GM19372 (cell line): ENCODE measurements around the gene MAST4.

ENCODE experiments used
- ATAC-seq: cut with Tn5 transposase; IDR thresholded peaks from one replicate; pipeline ENCODE4 v1.9.1; 2021; ENCODE audit warnings: mild to moderate bottlenecking, low read depth, moderate library complexity; ENCODE audit not compliant: unreplicated experiment

The MAST4 gene

DNA sequence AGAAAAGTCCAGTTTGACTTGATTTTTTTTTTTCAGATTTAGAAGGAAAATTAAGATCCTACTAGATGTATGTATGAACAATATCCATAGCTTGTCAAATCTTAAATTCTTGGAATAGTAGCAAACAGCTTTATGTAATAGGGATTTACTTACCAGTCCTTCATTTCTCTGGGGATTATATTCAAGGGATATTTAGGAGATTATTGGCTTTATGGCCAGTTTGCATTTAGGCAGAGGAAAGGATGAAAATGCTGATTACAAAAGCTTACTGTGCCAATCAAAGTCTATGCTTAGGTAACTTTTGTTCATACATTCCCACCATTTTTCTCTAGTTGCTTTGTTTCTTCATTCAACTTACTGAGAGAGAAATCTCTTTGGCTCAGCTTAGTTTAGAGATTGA lies 47.9 kb downstream of the MAST4 start:
- ATAC-seq = no peak

DNA sequence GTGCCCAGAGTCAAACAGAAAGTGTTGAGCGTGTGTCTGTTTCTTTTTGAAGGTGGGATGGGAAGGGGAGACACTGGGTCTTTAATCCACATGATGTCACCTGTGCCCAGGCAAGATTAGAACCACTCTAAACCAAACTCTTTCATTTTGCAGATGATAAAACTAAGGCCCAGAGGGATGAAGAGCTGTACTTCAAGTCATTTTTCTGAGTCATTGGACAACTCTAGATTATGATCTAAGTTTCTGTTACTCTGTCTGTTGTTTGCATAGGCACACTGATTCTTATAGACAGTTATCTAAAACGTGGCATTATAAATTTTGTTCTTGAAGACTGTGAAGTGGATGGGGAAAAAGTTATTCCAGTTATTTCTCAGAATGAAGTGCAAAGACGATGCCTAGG lies 48.8 kb downstream of the MAST4 start:
- no peak for ATAC-seq

DNA sequence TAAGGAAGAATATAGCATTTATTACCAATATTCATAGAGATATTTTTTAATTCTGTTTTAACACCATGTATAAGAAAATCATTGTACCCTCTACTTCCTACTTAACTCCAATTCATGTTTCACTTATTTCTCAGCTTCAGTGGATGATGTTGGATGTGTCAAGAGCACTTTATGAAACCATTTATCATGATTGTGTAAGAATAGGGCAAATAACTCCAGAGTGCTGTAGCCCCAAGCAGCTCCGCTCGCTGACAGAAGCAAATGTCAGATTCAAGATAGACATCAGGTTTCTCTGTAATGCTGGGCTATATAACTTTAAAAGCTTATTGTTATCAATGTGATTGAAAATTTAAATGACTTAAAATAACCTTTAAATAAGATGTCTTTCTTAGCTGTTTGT lies 50.4 kb downstream of the MAST4 start:
- ATAC-seq = no peak

DNA sequence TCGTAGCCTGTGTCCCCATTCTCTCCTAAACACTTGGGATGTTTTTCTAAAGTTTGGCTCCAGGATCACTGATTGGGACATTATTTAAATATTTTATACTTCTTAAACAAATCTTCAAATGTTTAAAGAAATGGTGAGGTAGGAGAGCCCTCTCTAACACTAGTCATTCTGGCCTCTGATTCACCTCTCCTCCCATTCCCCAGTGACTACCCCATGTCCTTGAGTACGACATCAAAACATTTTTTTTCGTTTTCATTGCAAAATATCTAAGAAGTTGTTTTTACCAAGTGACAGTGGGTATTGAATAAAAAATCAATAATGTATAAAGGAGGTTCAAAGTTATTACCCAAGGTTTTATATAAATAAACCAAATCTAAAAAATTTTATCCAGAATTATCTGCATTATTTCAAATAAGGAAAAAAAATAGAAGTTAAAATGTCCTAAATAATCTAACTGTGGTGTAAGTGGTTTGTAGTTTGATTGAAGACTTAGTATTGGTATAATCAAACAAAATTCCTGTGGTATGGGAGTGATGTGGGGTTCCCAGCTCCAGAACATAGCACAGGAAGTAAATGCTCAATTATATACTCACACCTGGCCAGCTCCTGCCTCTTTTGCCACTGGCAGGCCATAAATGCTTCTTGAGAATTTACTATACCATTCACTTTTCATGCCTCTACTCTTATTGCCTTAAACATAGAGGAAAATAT lies 51.1 kb downstream of the MAST4 start:
- ATAC-seq = no peak

DNA sequence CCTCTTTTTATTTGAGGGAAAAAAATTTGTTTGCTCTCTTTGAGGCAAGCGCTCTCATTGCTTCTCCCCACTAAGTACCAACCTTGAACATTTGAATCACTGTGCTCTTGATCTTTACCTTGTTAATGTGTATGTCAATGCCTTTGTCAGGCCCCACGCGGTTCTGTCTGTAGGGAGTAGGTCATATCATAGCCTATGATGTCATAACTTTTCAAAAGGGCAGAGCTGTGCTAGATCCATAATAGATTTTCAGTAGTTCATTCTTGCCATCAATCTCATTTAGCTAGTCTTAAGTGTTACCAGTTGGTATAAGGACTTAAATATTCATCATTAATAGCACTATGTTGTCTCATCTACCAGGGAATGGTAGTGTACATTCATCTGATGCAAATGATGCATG lies 56.6 kb downstream of the MAST4 start:
- no peak for ATAC-seq

DNA sequence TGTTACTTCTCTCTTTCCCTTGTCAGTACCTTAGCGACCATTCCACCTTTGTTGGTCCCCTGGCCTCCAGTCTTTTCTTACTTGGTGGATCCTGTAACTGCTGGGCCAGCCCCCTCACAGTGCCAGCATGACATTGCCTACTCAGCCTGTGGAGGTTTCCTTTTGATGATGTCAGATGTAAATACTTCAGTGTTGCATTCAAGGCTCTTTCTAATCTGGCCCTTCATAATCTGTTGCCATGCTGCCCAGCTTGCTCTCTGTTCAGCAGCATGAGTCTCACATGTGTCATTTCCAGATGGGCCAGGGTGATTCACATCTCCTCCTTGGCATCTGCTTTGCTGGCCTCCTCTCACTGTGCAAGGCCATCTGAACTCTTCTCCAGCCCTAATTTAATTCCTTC lies 57.1 kb downstream of the MAST4 start:
- ATAC-seq = no peak

DNA sequence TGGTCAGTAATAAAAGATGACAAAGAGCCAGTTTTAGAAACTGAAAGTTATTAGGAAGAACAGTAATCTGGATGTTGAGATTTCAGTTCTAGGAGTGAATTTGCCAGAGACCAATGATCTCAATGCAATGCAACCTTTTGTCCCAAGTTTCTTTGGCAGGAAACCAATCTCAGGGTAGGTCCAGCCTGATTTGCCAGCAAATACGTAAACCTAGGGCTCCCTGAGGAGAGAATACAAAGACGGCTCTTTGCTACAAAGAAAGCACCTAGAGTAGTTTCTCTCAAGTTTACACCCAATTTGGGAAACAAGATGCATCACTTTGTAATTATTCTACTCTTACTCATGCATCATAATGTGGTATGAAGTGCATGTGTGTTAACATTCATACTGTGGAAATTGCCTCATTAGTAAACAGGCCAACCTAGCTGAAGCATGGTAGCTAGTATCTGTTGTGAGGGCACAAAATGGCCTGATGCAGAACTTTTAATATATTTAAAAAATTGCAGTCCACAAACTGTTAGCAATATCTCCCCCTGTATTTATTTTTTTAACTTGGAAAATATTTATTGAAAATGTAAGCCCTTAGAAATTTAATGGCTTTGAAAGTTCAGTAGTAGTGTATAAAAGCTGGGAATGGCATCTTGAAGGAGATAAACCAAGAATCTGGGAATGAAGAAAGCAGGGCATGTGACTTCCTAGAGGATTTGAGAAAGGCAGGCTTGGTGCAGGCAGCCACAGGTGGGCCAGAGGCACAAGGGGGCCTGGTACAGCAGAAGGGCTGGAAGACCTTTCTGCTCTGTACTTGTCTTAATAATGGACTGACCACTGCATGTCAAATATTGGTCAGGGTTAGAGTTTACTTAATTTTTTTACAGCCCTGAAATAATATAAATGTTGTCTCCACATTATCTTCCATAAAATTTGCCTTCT lies 59.5 kb downstream of the MAST4 start:
- ATAC-seq = no peak

DNA sequence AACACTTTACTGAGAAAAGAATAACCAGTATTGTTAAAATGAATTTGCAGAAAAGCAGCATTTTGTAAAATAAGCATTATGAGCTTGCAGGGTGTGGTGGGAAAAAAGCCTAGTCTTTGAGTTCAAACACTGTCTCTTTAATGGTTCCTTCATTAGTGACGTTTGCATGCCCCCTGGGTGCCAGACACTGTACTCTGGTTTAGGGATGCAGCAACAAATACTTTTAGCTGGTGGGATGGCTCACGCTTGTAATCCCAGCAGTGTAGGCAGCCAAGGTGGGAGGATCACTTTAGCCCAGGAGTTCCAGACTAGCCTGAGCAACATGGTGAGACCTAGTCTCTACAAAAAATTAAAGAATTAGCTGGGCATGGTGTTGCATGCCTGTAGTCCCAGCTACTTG lies 62.3 kb downstream of the MAST4 start:
- no peak for ATAC-seq

DNA sequence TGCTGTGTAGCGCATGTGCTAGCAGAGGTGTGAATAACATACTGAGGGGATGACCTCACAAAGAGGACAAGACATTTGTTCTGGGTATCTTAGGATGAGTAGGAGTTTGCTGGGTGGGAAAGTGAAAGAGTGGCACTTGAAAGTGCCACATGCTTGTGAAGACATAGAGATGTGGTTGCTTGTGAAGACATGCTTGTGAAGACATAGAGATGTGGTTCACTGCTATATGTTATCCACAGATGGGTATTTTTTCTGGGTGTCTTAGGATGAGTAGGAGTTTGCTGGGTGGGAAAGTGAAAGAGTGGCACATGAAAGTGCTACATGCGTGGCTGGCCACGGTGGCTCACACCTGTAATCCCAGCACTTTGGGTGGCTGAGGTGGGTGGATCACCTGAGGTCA lies 63.6 kb downstream of the MAST4 start:
- no peak for ATAC-seq

DNA sequence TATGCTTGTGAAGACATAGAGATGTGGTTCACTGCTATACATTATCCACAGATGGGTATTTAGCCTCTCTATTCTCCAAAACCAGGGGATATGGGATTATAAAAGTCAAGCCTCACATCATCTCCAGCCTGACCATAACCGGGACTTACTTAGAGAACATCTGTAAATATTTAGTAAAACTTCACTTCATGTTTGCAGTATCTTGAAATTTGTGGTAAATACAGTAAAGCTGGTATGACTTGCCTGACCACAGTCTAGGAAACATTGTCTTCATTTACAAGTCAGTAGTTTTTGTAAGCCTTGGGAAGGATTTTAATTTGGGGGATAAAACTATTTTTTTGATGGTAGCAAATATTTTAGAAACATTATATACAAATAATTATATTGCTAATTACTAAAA lies 64.2 kb downstream of the MAST4 start:
- ATAC-seq = no peak

DNA sequence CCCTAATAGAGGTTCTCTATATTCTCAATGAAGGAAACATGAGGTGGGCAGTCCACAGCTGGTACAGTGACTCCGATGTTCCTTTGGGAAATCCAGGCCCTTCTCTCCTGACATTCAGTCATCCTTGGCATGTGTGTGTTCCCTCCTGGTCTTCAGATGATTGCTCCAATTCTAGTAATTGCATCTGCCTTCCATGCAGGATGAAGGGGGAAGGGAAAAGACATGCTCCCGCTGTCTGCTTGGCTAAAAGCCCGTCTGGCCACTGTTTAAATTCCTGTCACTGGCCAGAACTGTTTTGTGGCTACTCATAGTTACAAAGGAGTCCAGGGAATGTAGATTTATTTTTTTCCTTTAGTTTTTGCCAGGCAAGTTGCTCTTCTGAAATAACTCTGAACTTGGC lies 65.0 kb downstream of the MAST4 start:
- no peak for ATAC-seq

DNA sequence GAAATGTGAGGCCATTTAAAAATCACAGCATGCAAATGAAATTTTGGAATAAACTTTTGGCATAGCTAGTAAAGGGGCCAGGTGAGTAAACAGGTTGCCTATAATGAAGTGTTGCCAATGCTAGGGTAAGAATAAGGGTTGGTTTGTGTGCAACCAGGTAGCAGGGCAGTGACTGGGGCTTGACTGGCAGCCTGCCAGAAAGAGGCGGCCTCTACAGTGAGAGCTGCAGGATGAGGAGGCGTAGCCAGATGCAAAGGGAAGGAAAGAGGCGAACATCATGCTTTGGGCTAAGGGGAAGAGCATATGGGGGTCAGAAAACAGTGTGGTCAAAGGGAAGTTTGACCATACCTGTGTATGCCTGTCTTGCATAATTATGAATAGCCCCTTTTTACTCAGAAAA lies 70.6 kb downstream of the MAST4 start:
- ATAC-seq = no peak

DNA sequence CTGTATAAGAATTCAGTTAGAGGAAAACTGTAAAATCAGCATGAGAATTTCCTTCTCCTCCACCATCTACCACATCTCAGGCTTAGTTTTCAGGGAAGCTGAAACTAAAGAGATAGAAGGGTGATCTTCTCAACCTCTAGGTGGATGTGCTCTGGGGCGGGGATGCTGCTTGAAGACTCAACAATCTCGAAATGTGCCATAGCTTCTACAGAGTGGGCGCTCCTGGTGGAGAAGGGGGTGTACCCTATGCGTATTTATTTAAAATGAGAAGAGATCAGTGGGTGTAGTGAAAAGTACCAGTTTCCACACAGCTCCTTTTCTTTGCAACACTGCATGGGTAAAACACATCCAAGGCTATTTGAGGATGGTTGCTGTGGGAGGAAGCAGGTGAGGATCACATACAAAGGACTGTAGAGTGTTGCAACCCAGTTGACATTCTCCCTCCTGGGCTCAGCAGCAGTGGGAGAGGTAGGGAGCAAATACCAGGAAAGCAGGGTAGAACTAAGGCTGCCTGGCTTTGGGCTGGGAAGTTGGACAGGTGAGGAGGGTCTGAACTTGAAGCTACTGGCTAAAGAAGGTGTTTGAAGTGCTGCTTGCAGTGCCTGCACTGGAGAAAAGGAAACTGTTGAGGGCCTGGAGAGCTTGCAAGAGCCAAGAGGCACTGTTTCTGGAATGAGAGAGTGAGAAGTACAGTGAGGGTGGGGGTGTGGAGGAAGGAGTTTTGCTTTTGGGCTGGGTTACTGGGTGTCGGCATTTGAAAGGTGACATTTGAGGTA lies 73.1 kb downstream of the MAST4 start:
- ATAC-seq = no peak

DNA sequence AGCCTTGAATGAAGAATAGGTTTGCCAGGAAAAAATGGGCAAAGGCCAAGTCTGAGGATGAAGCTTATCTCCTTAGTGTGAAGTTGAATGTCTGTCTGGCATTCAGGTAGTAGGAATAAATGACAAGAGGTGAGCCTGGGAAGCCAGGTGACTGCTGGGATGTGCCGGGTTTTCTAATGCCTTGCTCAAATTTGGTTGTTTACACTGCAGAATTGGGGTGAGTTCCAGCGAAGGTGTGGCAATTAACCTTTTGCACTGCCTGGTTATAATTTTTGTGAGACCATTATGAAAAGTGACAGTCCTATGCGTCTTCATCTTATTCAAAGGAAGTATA lies 73.6 kb downstream of the MAST4 start:
- ATAC-seq = no peak

DNA sequence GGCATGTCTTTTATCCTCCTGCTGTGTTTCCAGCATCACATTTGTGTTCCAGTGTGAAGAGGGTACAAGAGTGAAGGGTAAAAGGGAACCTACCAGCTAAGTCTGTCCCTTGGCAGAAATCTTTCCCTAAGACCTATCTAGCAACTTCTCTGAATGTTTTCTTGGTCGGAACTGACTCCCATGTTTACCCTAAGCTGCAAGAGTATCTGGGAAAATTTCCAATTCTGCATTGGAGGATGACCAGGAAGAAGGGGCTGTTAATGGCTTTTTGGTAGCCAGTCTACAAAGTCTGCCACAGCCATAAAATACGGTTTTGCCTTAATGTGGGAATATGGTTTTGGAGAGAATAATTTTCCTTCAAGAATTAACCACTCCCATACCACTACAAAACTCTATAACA lies 75.1 kb downstream of the MAST4 start:
- no peak for ATAC-seq

DNA sequence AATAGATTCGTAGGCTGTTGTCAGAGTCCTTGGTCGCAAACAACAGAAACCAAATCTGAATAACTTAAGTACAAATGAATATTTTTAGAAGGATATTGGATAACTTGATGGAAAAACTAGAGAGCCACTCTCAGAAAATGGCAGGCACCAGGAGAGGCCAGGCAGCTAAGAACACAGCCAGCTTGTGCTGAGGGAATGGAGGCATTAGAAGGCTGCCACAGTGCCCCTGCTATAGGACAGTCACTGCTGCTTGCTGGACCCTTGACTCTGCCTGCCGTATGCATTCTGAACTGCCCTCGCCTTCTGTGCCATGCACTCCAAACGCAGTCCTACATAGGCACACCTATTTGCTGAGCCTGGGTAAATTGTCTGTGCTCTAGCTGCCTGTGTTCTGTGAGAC lies 78.6 kb downstream of the MAST4 start:
- no peak for ATAC-seq

DNA sequence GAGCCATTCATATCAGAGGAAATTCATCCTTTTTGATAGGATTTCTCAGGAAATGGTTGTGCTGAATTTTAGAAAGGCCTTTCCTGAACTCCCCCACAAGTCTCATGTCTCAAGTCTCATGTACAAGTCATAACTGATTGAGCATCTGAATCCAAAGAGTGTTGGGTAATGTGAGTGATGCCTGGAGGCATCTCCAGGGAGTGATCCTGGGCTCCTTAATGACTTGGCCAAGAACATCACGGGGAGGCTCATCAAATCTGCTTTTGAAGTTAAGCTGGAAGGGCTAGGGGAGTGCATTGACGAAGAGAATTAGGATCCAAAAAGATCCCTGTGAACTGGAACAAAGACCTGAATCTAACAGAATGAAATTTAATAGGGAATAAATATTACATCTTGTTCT lies 79.2 kb downstream of the MAST4 start:
- ATAC-seq = no peak

DNA sequence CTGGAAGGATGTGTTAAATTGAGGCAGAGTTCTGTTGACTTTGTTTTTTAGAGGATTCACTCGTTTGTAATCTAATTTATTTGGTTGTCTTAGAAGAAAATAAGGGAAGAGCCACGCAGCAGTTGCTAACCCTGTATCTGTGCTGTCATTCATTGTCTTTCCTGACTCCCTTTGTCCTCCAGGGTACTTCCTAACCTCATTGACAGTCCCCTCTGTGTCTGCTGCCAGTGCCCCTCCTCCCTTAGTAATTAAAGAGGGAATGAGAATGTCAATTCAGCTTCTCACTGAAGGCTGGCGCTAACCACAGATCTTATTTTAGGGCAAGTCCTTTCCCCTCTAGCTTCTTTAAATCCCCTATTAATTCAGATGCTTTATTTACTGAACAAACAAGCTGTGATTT lies 84.0 kb downstream of the MAST4 start:
- ATAC-seq = no peak

DNA sequence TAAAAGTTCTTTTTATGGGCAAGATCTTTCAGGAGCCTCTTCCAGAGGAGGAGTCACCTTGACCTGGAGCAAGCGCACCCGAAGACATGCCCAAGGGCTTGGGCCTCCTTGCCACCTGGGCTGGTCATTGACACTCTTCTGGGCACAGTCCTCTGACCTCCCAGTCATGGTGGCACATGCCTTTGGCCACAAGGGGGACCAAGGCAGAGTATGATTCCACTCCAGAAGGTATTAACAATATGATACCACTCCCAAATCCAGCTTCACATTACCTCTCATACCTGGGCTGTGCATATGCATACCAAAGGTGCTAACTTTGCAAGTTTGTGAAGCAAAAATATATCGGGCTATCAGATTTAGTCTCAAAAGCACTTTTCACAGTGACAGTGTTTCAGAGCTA lies 84.6 kb downstream of the MAST4 start:
- no peak for ATAC-seq

DNA sequence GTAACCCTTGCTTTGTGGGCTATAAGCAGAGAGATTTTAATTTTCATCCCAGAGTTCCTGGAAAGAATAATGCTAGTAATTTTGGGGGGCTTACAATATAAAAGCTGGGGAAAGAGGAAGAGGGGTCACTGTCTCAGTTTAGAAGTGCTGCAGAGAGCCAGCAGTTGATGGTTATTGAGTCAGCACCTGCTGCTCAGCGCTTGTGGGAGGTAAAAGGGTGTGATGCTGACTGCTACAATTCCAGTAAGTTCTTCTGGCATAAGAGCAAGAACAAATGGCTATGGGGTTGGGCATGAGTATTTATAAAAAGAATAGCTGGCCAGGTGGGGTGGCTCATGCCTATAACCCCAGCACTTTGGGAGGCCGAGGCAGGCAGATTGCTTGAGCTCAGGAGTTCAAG lies 88.5 kb downstream of the MAST4 start:
- no peak for ATAC-seq

DNA sequence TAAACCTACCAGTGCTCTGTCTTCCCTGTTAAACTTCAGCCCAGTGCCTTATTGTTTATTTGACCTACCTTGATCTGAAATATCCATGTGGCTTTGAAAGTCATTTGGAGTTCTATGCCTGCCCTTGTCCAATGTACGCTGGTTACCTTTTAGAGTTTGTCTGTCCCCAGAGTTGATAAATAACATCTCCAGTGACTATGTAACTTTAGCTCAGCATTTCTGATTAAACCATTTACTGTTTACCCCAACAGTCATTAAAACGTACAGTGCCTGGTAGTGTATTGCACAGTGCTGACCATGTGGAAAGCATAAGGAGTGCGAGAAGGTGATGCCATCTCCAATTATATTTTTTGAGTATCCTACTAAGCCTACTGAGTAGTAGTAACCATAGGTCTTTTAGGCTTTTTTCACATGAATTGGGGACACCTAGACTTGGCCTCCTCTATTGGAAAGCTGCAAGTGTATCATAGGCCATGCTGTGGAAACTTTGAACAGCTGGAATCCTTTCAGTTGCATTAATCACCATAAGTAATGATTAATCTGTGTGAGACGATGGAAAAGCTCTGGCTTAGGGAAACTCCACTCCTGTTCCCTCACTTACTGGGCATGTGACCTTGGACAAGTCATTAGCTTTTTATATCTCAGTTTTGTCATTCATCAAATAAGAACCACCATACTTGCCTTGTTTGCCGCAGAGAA lies 93.5 kb downstream of the MAST4 start:
- ATAC-seq = no peak
